Pancreas (tissue), 10 donors: Measurements from ENCODE around the gene LORICRIN. TPM values are rescaled to one million over a fixed set of nuclear protein-coding genes. Genes with fewer than 3 reads are reported as not detected.

ENCODE experiments used
- ATAC-seq, 4 donors: fragments of 200-7000 bp; cut with Tn5 transposase; one replicate each; pipeline versions ENCODE4 v1.8.0 to v1.9.1; 2020; ENCODE audit warnings: mild to moderate bottlenecking in 4 of 4, moderate library complexity in 4 of 4
- DNase-seq, 6 donors: peaks; one replicate each; pipeline ENCODE4 v3.0.0-alpha.2; 2020
- FAIRE-seq: peaks from 2 replicates; lab custom pipeline; 2012; peaks lifted over from hg19 to GRCh38; lab: Jason Lieb, UNC
- H3K27ac ChIP-seq, 4 donors: fragments of 200-600 bp; sonication (generic); 1 replicate in 3 of 4; 2 replicates in 1 of 4; pipeline versions ENCODE4 v1.5.0 to v1.8.0; 2020
- H3K27me3 ChIP-seq, 4 donors: fragments of 200-600 bp; one replicate each; pipeline ENCODE4 v1.8.0; 2021
- H3K36me3 ChIP-seq, 3 donors: fragments of 200-600 bp; sonication (generic) in 1 of 3; one replicate each; pipeline versions ENCODE4 v1.5.0 to v1.8.0; 2020 to 2021
- H3K4me1 ChIP-seq, 3 donors: fragments of 200-600 bp; one replicate each; pipeline ENCODE4 v1.8.0; 2021
- H3K4me3 ChIP-seq, 4 donors: fragments of 200-600 bp; sonication (generic) in 2 of 4; one replicate each; pipeline versions ENCODE4 v1.5.0 to v1.8.0; 2020 to 2021
- H3K9me3 ChIP-seq, 4 donors: fragments of 200-600 bp; one replicate each; pipeline ENCODE4 v1.8.0; 2021
- CTCF ChIP-seq, 4 donors: fragments of 200-600 bp; sonication (generic) in 3 of 4; IDR thresholded peaks; one replicate each; pipeline versions ENCODE4 v1.5.0 to v1.8.0; 2021; ENCODE audit warnings: antibody characterized with exemption in 4 of 4
- WGBS, 2 donors: extraction: QIAGEN DNeasy Blood & Tissue Kit; methylation state at CpG; one replicate each; pipeline ENCODE4 v1.1.7; 2013; 5-methylcytosine and 5-hydroxymethylcytosine counted together
- intact Hi-C, 3 donors: fragments of 100-400 bp; cut with DNase I; formaldehyde crosslinking; loops; one replicate each; pipeline versions ENCODE4 v1.11.1 to v1.14.2; 2022
- polyA plus RNA-seq, 2 donors: library from polyadenylated mRNA; stranded (reverse); fragments of 200-250 nt; gene quantifications; one replicate each; pipeline ENCODE4 v1.2.3, GENCODE V29; 2013
- total RNA-seq, 6 donors: library from RNA; stranded (reverse); fragmentation: NEBNext Ultra II Directional in 4 of 6; extraction: Animal tissue kit (Norgen Biotek cat#: 25700) in 4 of 6; gene quantifications; one replicate each; pipeline versions ENCODE4 v1.2.1 to v1.2.4, GENCODE V29; 2021 to 2023
- donor health status: healthy with polysubstance abuse.
- donor health status: DM: no; HTN: no; CAD: no; lungs with moderate emphysema.
- donor health status: DM: no; HTN: no; CAD: no.
- donor health status: control.
- donor health status: control.
- donor health status: Bipolar disorder and iron deficiency.
- donor health status: DM: yes; HTN: yes; CAD: no.
- donor health status: DM: no; HTN: no; CAD: no.
- donor health status: DM: no; HTN: no; CAD: no.
- donor health status: DM: yes; HTN: yes; CAD: no.

Gene LORICRIN
- total and polyA plus RNA-seq, 8 donors: not detected

DNA sequence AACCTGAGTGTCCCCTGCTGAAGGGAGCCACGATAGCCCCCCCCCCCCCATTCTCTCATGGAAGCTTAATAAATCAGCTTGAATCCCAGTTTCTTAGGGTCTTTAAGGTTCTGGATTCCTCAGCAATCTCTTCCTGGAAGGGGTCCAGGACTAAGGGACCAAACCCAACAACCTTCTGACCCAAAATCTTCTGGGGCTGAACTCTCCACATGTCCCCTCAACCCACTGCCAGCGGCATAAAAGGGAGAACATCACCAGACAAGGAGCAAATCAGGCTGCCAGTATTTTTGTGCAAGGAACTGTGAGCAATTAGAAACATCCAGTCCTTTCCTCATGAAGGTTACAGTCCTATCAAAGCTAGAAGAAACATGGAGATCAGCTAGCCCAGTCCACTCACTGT, 12.7 kb upstream of the LORICRIN start:
- 45 to 50% methylated on average over 2 of the region's 2 CpGs for WGBS, 2 donors

DNA sequence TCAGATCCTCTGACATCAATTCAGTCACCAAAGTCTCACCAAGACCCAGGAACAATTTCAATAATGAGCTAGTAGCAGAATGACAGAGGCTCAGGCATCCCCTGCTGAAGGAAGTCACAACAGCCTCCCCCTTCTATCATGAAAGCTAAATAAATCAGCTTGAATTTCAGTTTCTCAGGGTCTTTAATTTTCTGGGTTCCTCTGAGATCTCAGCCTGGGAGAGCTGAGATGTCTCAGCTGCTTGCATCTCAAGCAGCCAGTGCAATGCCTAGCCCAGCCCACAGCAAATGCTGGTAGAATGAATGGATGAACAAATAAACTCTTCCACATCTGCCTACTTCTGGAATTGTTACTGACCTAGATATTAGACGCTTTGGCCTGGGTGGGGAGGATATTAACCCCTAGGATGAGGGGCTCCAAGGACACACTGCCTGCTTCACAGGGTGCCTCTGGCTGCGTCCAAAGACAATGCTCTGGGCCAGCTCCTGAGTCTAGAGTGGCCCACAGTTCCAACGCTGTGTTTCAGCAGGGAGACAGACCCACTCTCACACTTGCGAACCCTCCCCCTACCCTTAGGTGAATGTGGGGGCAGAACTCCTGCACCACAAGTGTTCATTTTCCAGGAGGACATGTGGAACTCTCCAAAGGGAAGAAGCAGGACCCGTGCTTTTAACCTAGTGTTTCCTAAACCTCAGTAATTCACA, 11.2 kb upstream of the LORICRIN start:
- H3K4me3 ChIP-seq: no peak overlapping the region
- DNase-seq (no peak), FAIRE-seq (no peak), ATAC-seq (no peak)
- H3K27ac ChIP-seq: no peak overlapping the region
- intact Hi-C loops: no loop called here
- TF ChIP-seq CTCF (IDR thresholded peaks at IDR 0.05): no peak
- no peaks in the 10 kb centered on the region for H3K36me3 ChIP-seq
- H3K27me3 ChIP-seq: no peaks in the 10 kb centered on the region
- no peaks in the 10 kb centered on the region for H3K4me1 ChIP-seq
- WGBS, 2 donors: 51 to 55% methylated on average over 5 of the region's 5 CpGs
- H3K9me3 ChIP-seq: no peaks in the 10 kb centered on the region

More for the DNA sequence above, 12.7 kb upstream of the LORICRIN start:
- Histone ChIP-seq H3K4me3 (no peak overlapping the region), H3K9me3 (no peaks in the 10 kb centered on the region), H3K36me3 (no peaks in the 10 kb centered on the region), H3K27me3 (no peaks in the 10 kb centered on the region), H3K4me1 (no peaks in the 10 kb centered on the region), H3K27ac (no peak overlapping the region)
- no peak for ATAC-seq
- intact Hi-C loops: no loop called here
- TF ChIP-seq CTCF (IDR thresholded peaks at IDR 0.05): no peak
- FAIRE-seq: no peak
- DNase-seq: no peak

- TF ChIP-seq CTCF (IDR thresholded peaks at IDR 0.05): no peak
- Histone ChIP-seq H3K27ac (no peak overlapping the region), H3K36me3 (no peaks in the 10 kb centered on the region), H3K27me3 (no peaks in the 10 kb centered on the region), H3K4me3 (no peak overlapping the region), H3K9me3 (no peaks in the 10 kb centered on the region), H3K4me1 (no peaks in the 10 kb centered on the region)
- intact Hi-C loops: no loop called here
- DNase-seq: no peak
- FAIRE-seq: no peak
- ATAC-seq: no peak
- 52 to 63% methylated on average over 1 of the region's 1 CpG for WGBS, 2 donors
These were observed 9.3 kb upstream of the LORICRIN start for GRCh38 chr1:153250166-153250565.

DNA sequence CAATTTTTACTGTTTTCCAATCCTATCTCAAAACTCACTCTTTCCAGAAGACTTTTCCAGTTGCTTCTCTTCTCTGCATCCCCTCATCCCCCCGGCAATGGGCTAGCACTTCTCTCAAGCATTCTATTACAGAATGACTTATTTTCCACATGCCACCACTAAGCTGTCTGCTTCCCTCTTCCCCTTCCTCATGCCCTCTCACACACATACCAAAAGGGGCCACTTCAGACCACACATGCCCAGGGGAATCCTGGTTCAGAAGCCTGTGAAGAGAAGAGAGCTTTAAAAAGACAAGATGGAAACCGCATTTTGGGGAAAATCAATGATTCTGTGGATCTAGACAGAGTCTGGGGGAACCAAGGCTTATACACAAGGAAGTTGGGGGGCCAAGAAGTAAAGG, 8.4 kb upstream of the LORICRIN start:
- no peak for TF ChIP-seq CTCF (IDR thresholded peaks at IDR 0.05)
- DNase-seq: no peak

GRCh38 chr1:153251562-153251961, 7.9 kb upstream of the LORICRIN start:
- no peak for FAIRE-seq
- no peak for ATAC-seq
- DNase-seq: no peak
- Histone ChIP-seq H3K4me3 (no peak overlapping the region), H3K4me1 (no peaks in the 10 kb centered on the region), H3K36me3 (no peaks in the 10 kb centered on the region), H3K9me3 (no peaks in the 10 kb centered on the region), H3K27me3 (no peaks in the 10 kb centered on the region), H3K27ac (no peak overlapping the region)
- no peak for TF ChIP-seq CTCF (IDR thresholded peaks at IDR 0.05)
- intact Hi-C loops: no loop called here
- WGBS, 2 donors: 75 to 77% methylated on average over 3 of the region's 3 CpGs

More for the DNA sequence above, 8.4 kb upstream of the LORICRIN start:
- WGBS, 2 donors: 69 to 73% methylated on average over 2 of the region's 2 CpGs
- no peak for FAIRE-seq
- intact Hi-C loops: no loop called here
- no peaks in the 10 kb centered on the region for H3K4me1 ChIP-seq
- no peaks in the 10 kb centered on the region for H3K36me3 ChIP-seq
- no peak for ATAC-seq
- no peaks in the 10 kb centered on the region for H3K9me3 ChIP-seq
- no peak overlapping the region for H3K4me3 ChIP-seq
- no peaks in the 10 kb centered on the region for H3K27me3 ChIP-seq
- H3K27ac ChIP-seq: no peak overlapping the region
